Body of pancreas (tissue), 4 donors: ENCODE measurements around the gene MFSD11.

Source experiments
- CTCF ChIP-seq, 7 experiments: fragments of 450-650 bp in 4 of 7; fragments of 200-600 bp in 3 of 7; sonication (generic) in 3 of 7; IDR thresholded peaks; one replicate each; pipeline ENCODE4 v1.5.1; 2016 to 2019; ENCODE audit warnings: antibody characterized with exemption in 7 of 7
- POLR2A ChIP-seq, 3 donors: fragments of 450-650 bp; IDR thresholded peaks; one replicate each; pipeline ENCODE4 v1.6.1; 2016; ENCODE audit warnings: antibody characterized with exemption in 3 of 3, mild to moderate bottlenecking in 2 of 3

- TF ChIP-seq CTCF (IDR thresholded peaks at IDR 0.05) (no peak), POLR2A (IDR thresholded peaks at IDR 0.05) (no peak)
These were observed 84.4 kb downstream of the MFSD11 start for GRCh38 chr17:76822184-76822778.
